ENCODE results near the gene RTKN2.
"Not testable (repeated sequence)": the region's sequence is repeated elsewhere in the genome, so short reads cannot be mapped to it uniquely, and the experiment has no call there.

RTKN2 gene, protein sequence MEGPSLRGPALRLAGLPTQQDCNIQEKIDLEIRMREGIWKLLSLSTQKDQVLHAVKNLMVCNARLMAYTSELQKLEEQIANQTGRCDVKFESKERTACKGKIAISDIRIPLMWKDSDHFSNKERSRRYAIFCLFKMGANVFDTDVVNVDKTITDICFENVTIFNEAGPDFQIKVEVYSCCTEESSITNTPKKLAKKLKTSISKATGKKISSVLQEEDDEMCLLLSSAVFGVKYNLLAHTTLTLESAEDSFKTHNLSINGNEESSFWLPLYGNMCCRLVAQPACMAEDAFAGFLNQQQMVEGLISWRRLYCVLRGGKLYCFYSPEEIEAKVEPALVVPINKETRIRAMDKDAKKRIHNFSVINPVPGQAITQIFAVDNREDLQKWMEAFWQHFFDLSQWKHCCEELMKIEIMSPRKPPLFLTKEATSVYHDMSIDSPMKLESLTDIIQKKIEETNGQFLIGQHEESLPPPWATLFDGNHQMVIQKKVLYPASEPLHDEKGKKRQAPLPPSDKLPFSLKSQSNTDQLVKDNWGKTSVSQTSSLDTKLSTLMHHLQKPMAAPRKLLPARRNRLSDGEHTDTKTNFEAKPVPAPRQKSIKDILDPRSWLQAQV

DNA sequence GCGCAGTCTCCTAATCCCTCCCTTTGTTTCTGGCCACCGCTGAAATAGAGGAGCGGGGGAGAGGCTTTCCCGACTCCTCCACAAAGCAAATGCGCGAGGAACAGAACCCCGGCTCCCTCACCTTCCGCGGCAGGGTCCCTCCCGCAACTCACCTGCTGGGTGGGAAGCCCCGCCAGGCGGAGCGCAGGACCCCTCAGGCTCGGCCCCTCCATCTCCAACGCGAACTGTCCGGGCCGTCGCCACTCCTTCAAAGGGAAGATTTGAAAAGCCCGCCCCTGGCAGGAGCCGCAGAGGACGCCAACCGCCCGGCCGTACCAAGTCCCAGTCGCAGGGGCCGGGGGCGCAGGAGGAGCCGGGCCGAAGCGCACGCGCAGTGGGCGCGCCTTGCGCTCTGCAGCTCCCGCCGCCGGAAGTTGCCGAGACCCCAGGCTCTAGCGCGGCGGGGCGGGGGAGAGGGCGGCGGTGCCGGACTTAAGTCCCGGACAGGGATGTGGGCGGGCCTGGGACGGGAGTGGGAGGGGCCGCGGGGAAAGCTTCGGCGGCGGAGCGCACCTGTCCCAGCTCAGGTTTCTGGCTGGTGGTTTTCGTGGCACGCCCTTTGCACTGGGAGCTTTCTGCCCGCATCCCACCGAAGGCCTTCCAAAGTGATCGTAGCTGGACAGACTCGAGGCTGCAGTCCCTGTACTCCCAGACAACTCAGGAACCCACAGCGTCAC, at the start of gene RTKN2:
Gene RTKN2, minus strand, starts transcription at position 446 of the 716 bp plus-strand sequence. Its CDS starts 234 bp downstream, at position 212.
- DNase-seq, result peak; percentile 80 to 90 (median 84)

DNA sequence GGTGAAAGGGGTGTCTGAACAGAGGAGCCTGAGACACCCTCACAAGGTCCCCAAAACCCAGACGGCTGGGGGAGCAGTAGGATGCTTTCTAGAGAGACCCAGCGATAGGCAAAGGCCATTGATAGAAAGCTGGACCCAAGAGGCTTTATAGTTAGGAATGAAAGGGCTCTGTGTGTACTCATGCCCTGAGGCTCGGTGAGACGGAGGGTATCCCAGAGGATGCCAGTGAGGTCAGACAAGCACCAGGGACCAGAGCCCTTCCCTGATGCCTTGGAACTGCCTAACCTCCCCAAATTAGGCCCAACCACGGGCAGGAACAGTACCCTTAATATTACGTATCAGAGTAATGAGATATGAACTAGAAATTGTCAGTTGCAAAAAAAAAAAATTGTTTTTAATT, 48.6 kb upstream of the RTKN2 start:
- DNase-seq, result no peak

DNA sequence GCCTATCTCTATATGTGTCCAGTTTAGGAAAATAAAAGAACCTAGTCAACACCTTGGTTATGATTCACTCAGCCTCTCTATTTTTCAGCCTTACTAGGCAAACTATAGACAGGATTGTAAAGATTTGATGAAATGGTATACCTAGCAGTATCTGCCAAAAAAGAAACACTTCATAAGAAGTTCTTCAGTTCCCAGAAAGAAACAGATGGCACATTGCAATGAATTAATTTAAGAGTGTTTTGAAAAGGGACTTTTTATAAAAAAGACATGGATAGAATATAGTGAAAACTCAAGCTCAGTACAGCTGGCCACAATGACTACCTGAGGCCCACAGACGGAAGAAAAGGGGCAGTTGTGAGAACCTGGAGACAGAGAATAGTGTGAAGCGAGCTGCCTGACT, 40.6 kb upstream of the RTKN2 start:
- no peak for DNase-seq

DNA sequence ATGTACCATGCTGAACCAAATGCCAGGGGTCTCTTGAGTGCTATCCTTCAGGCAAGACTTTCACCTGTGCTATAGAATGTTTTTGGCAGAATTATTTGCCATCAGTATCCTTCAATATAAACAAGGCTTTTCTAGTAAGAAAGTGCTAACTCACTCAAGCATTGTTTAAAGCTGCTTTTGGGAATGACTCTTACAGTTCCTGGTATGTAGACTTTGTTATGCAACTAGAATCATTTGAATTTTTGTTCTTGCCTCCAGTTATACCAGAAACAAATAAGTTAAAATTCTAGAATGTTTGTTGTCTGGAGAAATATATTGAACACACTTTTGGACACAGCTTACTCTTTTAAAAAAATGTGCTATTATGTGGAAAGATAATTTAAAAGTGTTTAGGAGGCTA, 39.5 kb upstream of the RTKN2 start:
- DNase-seq, result no peak

DNA sequence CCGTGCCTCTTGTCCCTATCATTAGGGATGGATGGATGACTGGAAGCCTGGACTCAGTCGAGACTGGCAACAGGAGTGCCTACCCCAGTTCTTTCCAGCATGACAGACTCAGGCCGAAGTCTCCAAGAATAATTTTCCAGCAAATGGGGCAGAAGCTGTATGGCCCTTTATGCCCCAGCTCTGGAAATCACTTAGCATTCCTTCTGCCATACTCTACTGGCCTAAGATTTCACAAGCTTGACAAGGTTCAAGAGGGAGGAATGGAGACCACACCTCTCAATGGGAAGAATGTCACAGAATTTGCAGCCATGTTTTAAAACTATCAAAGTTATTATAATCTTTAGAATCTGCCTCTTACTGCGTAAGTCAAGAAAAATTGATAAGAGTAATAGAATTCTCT, 39.0 kb upstream of the RTKN2 start:
- DNase-seq, result no peak

DNA sequence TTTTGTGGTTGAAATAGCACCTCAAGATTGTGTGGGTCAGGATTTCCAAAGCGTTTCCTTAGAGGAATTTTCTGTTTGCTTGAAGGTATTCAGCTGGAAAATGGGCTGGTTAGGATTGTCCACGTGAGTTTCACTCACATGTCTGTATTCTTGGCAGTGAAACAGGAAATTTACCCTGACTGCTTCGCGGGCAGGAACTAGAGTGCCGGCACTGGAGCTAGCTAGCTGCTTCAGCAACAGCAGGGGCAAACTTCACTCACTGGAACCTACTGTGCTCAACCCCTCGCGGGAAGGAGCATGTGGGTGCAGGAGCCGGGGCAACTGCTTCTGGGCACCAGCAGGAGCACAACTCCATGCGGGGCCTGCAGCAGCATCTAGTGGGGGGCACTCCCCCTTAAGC, 38.0 kb upstream of the RTKN2 start:
- peak; percentile 3 to 22 (median 17) for DNase-seq

DNA sequence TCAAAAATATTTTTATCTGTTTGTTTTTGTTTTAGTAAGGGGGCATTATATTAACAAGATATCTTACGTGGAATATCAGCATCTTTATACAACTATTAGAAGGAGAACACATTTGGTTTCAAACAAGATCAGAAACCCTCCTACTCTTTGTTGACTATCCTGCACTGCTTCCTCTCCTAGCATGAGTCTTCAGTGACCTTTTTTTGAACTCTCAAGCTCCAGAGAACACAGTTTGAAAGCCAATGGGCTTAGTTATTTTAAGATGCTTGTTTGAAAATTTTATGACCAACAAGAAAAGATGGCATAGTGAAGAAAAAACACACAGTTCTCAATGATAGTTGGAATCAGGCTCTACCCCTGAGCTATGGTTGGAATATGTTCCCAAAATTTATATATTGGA, 37.2 kb upstream of the RTKN2 start:
- DNase-seq, result peak in 1 of 3 donors; percentile 18

DNA sequence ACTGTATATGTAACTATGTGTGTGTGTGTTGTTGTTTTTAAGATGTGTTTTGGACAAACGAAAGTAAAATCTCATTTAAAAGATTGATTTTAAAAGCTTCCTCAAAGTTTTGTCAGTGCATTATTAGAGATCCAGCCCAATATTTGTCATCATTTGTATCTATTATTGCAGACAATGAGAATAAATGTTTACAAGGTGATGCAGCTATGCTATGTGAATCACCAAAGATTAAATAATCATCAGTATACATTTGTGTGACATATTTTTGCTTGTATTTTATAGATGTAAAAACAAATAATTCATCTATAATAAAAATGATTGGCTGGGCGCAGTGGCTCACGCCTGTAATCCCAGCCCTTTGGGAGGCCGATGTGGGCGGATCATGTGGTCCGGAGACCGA, 35.3 kb upstream of the RTKN2 start:
- no peak for DNase-seq

DNA sequence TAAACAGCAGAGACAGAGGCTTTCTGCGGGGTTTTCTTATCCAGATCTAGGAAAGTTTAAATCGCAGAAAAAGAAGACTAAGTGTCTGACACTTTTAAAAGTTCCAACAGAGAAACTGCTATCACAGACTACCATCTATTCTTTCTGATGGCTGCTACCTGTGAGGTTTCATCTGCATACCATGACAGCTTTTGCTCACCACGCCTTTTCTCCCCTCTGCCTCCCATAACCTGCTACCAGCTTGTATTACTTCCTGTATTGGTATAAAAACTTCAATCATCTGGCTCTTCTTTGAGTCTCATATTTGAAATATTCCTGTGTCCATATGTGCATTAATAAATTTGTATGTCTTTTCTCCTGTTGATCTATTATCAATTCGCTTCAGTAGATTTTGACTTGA, 34.1 kb upstream of the RTKN2 start:
- no peak for DNase-seq

DNA sequence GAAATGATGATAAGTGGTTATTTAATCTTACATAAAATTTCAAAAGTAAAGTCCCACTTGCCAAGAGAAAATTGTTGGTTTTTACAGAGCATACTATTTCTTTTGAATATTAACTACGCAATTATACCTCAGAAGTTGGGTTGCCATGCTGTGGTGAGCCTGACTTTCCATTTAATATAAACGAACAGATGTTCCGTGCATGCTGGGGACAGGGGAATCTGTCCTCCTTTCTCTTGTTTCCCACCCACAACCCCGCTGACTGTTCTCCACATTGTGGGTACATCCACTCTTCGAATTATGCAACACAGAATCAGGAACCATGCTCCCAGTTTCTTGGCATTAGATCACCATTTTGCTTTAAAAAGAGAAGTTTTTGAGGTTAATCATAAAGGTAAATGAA, 29.2 kb upstream of the RTKN2 start:
- peak in 2 of 3 donors; percentile 19 to 35 for DNase-seq

DNA sequence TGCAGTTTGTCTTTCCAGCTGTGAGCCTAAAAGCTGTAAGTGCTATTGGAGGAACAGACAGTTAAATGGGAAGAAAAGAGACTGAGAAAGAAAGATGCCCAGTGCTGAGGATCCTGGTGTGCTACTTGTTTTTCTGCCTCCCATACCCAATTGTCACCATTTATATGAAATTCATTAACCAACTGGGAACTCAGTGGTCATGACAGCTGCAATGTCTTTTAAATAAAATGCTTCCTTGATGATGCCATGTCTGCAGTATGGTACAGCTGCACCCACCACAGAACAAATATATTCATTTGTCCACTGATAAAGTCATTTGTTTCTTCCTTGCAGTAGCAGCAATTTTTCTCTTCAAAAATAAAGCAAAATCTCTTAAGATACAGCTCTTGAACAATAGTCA, 15.6 kb upstream of the RTKN2 start:
- no peak for DNase-seq

DNA sequence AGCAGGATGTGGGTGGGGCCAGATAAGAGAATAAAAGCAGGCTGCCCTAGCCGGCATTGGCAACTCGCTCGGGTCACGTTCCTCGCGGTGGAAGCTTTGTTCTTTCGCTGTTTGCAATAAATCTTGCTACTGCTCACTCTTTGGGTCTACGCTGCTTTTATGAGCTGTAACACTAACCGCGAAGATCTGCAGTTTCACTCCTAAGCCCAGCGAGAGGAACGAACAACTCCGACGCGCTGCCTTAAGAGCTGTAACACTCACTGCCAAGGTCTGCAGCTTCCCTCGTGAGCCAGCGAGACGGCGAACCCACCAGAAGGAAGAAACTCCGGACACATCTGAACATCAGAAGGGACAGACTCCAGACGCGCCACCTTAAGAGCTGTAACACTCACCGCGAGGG, 12.7 kb upstream of the RTKN2 start:
- DNase-seq, result not testable (repeated sequence)

DNA sequence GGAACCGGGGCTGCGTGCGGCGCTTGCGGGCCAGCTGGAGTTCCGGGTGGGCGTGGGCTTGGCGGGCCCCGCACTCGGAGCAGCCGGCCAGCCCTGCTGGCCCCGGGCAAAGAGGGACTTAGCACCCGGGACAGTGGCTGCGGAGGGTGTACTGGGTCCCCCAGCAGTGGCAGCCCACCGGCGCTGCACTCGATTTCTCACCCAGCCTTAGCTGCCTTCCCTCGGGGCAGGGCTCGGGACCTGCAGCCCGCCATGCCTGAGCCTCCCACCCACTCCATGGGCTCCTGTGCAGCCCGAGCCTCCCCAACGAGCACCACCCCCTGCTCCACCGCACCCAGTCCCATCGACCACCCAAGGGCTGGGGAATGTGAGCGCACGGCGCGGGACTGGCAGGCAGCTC, 11.7 kb upstream of the RTKN2 start:
- DNase-seq, result not testable (repeated sequence)

DNA sequence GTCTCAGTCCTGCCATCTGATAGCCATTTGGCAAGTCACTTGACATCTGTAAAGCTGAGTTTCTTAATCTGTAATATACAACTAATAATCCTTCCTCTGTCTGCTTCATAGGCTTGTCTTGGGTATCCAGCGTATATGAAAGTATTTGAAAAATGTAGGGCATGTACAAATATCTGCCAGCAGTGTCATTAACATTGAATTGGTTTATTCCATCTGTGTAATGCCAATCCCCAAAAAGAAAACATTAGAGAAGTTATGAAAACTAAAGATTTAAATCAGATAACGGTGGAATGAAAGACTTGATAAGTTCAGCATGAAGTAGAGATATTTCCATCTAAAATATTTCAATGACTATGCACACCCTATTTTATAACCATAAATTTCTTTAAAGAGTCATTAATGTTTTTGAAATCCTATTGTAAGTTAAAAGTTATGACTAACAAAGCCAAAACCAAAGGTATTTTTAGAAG, 9.8 kb upstream of the RTKN2 start:
- no peak for DNase-seq

DNA sequence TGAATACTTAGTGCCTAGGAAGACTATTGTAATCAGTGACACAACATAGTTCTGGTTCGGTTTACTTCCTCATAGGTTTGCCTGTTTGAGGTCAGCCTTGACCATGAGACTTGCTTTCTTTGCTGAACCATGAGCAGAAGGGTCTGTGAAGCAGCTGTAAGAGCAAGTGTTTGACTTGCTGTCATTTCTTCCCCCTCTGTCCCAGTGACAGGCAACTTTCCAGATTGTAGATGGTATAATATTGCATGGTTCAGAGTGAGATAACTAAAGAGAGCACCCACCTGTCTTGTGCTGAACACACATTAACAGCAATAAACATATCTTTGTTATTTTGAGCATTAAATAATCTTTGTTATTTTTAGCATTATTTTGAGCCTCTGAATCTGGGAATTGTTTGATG, 9.3 kb upstream of the RTKN2 start:
- DNase-seq, result no peak

DNA sequence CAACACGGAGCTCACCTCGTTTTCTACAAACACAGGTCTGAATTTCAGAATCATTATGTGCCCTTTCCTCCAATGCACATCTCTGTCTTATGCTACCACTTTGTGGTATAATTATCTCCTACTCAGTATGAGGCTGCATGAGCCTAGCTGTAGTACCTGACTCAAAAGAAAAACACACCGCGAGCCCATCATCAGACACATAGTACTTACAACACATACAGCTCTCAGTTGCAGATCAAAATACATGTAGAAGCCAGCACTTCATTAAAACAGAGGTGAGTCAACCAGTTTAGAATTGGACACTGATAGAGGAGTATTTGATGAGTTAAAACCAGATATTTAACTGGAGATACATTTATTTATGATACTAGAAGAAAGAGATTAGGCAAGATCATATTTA, 1.4 kb upstream of the RTKN2 start:
- no peak for DNase-seq

DNA sequence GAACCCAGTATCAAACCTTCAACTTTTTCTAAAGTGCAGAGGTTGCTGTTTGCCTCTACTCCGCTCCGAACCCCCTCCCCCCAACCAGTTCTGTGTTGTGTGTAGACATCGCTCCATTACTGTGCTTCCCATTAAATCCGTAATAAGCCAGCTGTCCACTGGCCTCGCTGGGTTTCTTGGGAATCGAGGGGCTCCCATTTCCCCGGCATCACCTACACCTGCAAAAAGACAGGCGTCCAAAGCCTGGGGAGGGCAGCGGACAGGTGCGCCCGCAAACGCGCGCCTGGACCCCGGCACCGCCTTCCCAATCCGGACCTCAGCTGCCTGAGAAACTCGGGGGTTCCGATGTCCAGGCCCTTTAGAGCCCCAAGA, 631 bp downstream of the RTKN2 start:
- DNase-seq, result no peak

DNA sequence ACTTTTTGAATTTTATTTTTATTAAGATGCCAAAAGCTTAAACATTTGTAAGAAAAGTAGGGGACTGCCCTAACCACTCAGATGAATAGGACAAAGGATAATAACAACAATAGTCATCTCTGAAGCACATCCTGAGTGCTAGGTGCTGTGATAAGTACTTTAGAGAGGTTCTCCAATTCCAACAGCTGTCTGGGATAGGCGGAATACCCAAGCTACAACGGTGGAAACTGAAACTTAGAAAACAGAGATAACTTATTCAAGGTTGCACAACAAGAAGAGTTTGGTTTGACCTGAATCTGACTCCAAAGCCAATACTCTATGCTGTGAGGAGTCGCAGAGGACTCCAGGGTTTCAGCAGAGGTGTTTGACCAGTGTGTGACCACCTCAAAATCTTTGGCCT, 2.0 kb downstream of the RTKN2 start:
- DNase-seq, result no peak

DNA sequence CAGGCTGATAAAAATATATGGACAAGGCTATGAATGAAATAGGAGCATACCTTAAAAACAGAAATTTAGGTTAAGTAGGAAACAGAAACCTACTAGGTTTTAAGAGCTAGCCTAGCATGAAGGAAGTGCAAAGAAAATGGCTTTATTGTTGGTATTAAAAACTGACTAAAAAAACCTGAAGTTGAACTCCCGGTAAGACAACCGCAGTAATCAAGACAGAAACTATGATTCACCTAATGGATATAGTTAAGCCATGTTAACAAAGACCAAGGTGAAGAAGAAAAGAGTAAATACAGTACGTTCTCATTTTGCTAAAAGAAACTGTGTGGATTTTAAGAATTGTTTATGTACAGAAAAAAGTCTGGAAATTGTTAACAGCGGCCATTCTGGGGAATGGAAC, 2.5 kb downstream of the RTKN2 start:
- DNase-seq, result no peak

DNA sequence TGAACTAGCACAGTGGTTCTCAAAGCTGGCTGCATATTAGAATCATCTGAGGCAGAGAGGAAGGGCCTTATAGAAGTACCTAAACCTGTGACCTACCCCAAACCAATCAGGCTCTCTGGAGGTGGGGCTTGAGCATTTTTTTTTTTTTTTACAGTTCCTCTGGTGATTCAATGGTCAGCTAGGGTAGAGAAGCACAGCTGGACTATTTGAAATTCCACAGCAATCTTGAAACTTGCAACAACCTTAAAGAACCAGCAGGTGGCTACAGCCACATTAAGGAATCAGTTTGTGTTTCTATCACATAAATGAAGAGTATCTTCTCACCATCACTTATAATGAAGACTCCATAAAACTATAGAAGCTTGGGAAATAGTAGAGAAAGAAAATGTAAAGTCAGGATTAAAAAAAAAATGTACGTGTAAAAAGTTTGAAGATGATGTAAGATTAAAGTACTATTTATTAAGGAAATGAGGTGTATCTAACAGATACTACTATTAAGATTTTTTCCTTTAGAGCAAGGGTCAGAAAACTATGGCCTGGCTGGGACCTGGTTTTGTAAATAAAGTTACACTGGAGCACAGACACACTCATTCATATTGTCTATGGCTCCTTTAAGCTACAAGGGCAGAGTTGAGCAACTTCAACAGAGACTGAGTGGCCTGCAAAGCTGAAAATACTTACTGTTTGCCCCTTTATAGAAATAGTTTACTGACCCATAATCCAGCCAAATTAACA, 3.8 kb downstream of the RTKN2 start:
- peak; percentile 73 to 89 (median 82) for DNase-seq

DNA sequence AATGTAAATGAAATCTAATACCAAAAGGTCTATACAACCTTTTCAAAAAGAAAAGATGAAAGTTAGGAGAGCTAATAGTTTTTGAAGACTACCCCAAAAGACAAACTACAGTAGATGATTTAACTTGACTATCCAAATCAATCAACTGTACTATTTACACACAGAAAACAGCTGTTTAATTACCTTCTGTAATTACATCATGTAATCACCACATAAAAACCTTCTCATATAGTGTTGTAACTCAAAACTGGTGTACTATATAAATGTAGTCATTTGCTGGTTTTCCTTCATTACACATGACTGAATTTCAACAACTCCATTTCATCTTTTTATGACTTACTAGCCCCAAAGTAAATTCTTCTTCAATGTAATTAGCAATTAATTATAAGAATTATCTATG, 4.5 kb downstream of the RTKN2 start:
- no peak for DNase-seq

DNA sequence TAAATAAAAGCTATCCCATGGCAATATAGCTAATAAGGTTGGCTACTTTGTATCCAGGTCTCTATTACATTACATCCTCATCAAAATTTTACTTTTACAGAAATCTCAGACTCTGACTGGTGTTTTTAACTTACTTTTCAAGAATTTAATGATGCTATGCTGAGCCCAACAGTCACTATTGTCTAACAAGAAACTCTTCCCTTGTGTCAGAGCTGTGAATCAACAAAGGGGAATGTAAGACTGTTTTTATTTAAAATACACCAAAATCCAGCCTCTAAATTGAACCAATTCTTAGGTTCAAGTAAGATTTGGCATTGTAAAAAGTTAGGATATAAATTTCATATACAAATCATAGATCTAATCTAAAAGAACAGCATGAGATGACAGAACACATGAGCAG, 7.0 kb downstream of the RTKN2 start:
- DNase-seq, result no peak

DNA sequence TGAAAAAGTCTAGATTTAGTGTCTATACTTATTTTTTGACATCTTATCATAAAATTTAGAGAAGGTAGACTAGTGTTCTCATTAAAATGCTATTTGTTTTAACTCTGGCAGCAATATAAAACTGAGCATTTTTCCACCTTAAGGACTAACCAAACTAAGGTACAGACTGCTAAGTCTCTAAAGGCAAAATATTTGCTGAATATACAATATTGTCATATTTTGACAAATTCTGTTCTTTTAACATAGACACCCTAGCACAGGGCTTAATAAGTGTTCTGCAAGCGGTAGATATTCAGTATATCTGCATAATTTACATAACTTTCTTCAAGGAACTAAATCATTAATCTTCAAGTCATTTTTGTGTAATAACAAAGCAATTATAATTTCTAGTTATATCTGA, 8.6 kb downstream of the RTKN2 start:
- DNase-seq, result no peak
